ENCODE measurements around the gene STK4.

STK4 gene

DNA sequence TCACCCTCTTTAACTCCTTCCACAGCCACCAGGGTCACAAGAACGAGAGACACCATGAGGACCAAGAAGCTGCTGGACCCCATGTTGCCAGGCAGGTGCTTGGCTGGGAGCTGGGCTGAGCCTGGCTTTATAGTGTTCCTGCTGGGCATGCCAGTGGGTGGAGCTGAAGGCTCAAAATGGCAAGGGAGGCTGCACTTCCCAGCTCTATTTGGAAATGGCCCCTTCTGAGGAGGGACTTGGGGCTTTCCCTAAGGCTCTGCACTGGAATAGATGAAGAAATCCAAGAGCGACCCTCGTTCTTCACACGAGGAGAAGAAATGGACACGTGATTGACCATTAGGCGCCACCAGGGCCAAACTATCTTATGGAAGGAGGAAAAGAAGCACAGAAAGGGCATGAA, 158.1 kb downstream of the STK4 start, which contains the start of gene WFDC12:
WFDC12 (minus strand) TSS at position 101 of the 400 bp plus-strand sequence; CDS start at position 83, 18 bp downstream.
- Mint-ChIP-seq H3K36me3 (no peaks in the 10 kb centered on the region), H3K4me1 (no peaks in the 10 kb centered on the region), H3K9me3 (peaks cover 2% of the 10 kb centered on the region), H3K27ac (no peak within 1 kb of the TSS), H3K27me3 (peaks cover 35% of the 10 kb centered on the region), H3K4me3 (no peak within 1 kb of the TSS)
- no peak for ATAC-seq

DNA sequence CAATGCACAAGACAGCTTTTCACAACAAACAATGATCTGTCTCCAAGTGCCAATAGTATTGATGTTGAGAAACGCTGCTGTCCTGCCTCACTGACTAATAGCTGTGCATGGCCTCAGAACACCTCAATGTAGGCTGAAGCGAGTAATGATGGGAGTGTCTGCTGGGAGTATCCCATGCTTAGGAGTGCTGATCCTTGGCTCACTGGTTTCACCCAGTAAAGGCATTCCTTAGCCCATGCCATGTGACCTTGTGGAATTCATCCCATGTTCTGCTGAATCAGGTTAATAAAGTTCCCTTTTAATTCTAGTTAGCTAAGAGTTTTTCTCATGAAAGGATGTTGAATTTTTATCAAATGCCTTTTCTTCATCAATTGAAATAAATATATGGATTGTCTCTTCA, 161.8 kb downstream of the STK4 start:
- no peak overlapping the region for H3K4me3 Mint-ChIP-seq
- no peaks in the 10 kb centered on the region for H3K4me1 Mint-ChIP-seq
- peaks cover 2% of the 10 kb centered on the region for H3K9me3 Mint-ChIP-seq
- no peak overlapping the region for H3K27ac Mint-ChIP-seq
- no peaks in the 10 kb centered on the region for H3K36me3 Mint-ChIP-seq
- no peak for ATAC-seq
- H3K27me3 Mint-ChIP-seq = peaks cover 57% of the 10 kb centered on the region

Data from stimulated activated memory B cell treated with anti-CD40 and anti-IgM and Interleukin-4, amounts not matched to agents 10 μg/mL and 1 μg/mL and 100 μg/mL, for 72 hours (primary cell).